NCI-H2227 (cell line): ENCODE measurements around the gene RNF166.
A peak's percentile ranks its signal among the peaks of the same experiment; 100 is the strongest.

Source experiments
- DNase-seq: peaks from one replicate; lab custom pipeline; 2025; ENCODE audit not compliant: unreplicated experiment; lab: John Stamatoyannopoulos, UW

RNF166 gene, protein sequence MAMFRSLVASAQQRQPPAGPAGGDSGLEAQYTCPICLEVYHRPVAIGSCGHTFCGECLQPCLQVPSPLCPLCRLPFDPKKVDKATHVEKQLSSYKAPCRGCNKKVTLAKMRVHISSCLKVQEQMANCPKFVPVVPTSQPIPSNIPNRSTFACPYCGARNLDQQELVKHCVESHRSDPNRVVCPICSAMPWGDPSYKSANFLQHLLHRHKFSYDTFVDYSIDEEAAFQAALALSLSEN

DNA sequence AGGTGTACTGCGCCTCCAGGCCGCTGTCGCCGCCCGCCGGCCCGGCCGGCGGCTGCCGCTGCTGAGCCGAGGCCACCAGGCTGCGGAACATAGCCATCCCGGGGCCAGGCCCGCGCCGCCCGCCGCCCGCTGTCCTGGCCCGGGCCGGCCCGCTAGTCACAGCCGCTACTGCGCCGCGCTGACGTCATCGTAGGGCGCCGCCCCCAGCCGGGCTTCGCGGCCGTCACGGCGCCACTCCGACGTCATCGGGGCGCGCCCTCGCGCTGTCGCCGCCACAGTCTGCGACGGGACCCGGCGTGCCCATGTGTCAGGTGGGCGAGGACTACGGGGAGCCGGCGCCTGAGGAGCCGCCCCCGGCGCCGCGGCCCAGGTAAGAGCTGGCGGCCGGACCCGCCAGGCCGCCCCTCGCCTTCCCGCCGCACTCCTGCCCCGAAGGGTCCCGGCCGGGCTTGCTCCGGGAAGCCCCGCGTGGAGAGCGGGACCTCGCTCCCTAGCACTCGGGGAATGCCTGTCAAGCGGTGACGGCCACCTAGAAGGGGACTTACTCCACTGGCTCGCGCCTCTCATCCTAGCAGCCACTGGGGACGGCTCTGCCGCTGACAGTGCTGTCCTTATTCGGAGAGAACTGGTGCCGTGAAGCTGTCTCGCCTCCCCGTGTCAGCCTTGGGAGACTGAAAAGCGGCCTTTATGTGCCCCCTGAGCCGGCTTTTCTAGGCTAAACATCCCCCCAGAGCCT lies at the start of gene RNF166, which contains the start of gene CTU2:
Gene RNF166 (minus strand): TSS at position 180 of the 736 bp plus-strand sequence. CDS start 83 bp downstream, at position 97.
Gene CTU2 (plus strand): TSS at position 275 of the 736 bp plus-strand sequence. CDS start 28 bp downstream, at position 303.
- DNase-seq = peak; percentile 90

DNA sequence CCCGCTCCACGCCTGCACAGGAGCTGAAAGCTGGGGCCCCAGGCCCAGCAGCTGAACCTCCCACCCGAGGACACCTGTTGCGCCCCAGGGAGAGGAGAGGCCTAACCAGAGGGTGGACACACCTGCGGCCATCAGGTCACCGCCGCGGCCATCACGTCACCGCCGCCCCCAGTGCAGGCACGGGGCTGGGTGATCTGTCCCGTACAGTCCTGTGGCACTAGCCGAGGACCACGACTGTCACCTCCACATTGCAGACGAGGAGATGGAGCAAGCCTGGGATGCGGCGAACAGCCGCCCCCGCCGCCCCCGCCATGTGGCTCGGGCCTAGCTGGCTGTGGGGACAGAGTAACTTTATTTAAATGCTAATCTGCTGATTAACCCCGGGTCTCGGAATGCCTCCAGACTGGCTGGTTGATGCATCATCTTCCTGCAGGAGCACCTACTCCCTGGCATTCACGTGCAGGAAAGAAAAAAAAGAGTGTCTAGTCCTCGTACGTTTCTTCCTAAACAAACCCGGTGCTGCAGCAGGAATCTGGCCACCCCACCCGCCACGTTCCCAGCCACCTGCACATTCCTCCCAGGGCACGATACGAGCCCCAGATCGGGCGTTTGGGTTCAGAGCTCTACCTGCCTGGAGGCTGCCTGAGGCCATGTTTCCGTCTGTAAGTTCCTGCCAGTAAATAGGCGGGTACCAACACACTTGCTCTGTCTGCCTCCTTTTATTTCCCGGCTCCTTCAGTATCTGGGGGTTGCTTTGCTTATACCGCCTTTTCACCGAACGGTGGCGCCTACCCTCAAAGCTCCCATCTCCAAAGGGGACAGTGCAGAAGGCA lies 48.9 kb upstream of the RNF166 start:
- DNase-seq = no peak

DNA sequence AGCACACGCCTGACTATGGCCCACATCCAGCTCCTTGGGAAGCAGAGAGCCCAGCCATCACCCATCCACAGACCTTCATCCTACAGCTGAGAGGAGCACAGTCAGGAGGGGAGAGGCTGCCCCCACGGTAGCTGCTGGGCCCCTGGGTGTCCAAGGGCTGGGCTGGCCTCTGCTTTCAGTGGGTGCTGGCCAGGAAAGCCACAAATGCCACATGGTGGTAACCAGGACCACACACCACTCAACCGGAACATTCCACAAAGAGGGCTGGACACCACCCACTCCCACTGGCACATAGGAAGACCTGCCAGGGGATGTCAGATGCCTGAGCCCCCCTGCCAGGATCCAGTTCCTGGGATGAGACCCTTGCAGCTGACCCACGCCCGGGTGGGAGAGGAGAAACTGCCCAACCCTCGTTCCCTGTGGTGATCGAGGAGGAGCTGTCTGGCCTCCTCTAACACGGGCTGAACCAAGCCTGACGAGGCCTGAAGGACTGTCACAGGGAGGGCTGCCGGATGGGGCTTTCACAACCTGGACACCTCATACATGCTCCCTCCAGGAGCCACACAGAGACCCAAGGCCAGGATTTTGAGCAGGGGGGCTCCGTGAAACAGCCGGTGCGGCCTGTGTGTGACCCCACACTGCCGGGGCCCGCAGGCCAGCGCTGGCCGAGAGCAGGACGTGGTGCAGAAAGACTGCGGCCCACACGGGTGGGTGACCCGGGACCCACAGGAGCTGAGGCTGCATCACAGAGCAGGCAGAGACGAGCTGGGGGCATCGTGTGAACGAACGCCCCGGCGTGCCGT lies 48.1 kb upstream of the RNF166 start:
- DNase-seq = no peak

DNA sequence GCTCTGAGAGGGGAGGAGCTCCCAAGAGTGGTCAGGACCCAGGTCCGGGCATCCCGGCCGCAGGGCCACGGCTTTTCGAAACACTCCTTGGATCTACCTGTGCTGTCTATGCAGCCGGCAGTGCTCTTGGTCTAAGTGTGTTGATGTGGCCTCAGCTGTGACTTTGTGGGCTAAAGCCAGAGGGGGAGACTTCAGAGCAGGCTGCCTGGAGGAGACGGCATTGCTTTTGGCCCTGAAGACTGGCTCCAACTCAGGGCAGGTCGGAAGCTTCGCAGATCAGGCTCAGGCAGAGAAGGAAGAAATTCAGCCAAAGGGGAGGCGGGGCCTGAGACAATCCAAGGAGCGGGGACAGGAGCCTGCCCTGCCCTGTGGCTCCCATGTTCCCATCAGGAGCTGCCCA lies 47.4 kb upstream of the RNF166 start:
- DNase-seq = no peak

DNA sequence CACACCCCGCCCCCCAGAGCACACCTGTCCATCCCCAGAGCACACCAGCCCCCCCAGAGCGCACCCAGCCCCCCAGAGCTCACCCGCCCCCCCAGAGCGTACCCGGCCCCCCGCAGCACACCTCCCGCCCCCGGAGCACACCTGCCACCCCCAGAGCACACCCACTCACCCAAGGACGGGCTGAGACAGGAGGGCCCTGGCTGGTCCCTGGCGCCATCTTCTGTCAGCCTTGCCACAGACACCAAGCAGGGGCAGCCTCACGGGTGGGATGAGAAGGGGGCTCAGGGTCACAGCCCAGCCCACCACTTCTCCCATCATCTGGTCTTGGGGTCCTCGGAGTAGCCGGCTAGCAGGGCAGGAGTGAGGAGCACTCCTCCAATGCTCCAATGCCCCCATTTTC lies 47.0 kb upstream of the RNF166 start:
- no peak for DNase-seq

DNA sequence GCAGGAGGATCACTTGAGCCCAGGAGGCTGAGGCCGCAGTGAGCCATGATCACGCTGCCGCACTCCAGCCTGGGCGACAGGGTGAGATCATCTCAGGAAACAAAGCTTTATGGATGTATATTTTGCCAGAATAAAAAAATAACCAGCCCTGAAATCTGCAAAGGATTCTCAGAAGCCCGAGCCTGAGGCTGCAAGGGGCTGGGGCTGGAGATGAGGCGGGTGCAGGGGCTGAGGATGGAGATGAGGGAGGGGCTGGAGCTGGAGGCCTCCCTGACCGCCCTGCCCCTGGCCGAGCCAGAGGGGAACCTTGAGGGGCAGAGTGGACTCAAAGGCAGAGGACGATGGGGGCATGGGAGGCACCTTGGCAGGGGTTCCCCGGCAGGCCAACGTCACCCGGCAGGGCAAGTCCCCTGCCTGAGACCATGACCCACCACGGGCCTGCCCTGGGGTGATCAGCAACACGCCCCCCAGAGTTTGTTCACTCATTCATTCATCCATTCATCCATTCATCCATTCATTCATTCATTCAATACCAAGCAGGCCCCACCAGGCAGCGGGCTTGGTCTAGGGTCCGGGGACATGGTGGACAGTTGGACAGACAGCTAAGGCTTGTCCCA lies 46.3 kb upstream of the RNF166 start:
- DNase-seq = no peak

DNA sequence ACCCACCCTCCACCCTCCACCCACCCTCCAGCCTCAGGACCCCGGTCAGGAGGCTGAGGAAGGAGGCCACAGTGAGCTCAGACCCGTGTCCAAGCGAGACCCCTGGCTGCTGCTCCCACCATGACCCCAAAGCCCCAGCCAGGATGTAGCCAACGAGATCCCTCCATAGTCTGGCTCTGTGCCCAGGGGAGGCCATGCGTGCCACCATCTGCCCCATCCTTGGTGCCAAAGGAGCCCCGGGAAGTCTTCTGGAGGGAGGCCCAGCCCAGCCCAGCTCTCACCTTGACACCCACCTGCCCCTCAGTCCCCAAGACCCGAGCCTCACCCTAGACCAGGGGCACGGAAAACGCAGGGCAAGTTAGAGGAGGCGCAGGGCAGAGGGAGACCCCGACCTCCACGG lies 44.6 kb upstream of the RNF166 start:
- DNase-seq = no peak

DNA sequence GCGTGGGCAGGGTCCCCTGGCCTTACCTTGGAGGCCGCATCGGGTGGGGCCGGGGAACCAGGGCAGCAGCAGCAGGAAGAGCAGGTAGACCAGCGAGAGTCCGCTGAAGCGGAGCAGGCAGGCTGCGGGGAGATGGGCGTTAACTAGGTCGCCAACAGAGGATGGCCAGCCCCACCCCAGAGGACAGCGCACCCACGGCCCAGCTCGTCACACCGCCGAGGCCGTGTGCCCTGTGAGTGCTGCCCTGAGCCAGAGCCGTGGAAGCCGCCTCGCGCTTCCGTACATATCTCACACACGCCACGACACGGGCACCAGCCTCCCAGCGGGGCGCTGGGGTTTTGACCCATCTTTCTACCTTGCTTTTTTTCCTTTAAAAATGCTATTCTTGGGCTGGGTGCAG lies 43.1 kb upstream of the RNF166 start:
- no peak for DNase-seq

DNA sequence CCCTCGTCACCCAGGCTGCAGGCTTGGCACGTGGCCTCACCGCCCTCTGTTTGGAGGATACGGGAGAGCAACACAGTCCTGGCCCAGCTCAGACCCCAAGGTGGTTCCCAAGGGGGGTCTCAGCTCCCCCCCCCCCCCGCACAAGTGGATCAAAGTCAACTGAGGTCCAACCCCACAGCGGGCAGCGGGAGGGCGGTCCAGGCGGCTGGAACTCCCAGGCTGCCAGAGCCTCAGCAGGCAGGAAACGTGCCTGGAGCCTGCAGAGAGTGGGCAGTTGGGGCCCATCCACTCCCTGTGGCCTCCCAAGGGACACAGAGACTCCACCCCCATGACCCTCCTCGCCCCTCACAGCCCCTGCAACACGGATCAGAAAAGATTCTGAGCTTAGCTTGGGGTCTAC lies 42.2 kb upstream of the RNF166 start:
- no peak for DNase-seq

DNA sequence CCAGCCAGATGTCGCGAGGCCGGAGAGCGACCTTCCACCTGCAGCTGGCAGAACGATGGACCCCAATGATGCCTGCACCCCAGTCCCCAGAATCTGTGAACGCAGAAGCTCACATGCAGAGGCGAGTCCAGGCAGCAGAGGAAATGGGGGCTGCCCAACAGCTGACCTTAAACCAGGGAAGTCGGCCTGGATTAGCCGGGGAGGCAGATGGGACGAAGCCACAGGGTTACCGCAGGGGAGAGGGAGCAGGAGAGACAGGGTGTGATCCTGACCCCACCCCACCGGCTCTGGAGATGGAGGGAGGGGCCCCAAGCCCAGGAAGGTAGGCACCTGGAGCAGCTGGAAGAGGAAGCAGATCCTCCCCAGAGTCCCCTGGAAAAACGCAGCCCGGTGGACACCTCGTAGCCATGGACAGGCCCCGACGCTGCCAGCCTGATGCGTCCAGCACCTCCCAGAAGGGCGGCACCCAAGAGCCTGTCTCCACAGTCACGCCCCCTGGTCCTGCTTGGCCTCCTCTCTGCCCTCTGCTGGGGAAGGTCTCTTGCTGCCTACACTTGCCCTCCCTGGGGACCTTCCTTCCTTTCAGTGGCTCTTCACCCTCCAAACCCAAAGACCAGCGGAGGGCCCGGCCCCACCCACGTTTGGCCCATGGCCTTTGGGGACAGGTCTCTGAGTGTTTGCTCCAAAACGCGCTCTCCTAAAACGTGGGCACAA lies 41.5 kb upstream of the RNF166 start:
- DNase-seq = no peak

DNA sequence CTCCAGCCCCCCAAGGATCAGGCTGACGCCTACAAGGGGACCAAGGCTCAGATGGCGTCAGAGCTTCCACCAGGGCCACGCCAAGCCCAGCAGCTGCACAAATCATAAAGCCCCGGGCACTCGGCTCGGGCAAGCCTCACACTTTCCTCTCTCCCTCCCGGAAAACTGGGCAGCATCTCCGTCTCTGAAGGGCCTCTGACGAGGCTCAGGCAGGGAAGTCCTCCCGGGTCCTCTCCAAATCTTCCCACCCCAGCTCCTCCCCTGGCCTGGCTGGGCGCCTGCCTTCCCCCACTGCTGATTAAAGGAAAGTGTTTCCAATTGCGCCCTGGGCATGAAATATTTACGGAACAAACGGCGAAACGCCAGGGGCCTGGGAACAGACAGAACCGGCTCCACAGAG lies 40.3 kb upstream of the RNF166 start:
- no peak for DNase-seq

DNA sequence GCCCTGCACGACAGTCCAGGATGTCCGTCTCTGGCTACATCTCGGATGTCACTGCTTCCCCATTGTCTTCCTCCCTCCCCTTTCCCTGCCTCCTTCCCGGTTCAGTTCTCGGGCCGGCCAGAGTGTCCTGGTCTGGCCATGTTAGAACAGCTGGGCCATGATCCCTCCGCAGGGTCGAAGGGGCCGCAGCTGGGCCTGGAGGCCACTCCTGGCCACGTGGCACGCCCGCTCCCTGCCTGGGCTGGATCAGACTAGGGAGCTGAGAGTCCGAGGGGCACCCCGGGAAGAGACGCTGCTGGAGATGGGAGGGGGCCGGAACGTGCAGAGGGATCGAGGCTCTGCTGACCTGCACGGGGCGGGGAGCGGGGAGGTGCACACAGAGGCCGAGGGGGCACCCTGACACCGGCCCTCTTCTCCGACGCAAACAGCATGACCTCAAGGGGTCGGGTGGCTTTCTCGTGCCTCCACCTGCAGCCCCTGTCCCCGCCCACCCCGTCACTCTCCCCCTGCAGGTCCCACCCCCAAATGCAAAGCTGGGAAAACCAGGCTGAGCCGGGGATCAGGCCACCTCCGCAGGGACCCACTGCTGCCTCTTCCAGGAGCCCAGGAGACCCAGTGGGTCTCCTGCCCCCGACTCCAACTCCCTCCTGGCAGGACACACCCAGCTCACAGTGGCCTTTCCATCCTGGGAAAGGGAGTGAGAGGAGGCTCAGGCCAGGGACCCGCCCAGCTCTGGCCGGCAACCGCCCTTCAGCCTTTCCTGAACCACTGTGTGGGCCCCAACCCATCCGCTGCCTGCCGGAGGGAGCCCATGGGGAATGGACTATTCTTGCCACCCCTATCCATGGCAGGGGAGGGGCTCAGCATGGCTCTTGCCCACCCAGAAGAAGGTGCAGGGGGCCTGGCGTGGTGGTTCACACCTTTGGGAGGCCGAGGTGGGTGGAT lies 38.6 kb upstream of the RNF166 start:
- DNase-seq = no peak

DNA sequence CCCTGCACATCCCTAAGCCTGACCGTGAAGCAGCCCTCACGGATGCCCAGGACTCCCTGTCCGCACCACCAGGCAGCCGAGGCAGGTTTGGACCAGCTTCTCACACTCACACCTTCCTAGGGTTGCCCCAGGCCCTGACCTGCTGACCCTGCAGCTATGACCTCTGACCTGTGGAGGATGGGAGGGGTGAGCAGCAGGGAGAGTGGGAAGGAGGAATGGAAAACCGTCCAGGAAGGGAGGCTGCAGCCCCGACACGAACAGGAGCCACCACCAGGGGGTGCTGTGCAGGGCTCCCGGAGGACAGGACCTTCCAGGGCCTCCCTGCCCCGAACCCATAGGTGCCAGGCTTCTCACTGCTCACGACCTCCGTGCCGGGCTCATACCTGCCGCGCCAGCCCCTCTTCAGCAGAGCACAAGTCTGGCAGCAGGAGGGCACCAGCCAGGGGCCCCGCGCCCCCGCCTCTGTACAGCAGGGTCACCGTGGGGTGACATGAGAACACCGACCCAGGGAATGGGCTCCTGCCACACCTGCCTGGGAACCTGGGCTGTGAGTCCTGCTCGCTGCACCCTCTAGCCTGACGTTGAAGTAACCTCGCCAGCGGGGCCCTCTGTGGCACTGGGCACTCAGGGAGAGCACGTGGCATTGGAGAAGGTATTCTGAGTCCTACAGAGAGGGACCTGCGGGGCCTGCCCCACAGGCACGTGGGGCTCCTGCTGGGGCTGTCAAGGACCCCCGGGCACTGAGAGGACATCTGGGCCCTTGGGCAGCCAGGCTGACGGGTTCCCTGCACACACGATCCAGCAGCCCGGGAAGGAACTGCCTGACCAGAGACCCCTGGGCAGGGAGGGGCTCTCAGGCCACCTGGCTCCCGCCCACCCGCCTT lies 37.7 kb upstream of the RNF166 start:
- peak; percentile 54 for DNase-seq

DNA sequence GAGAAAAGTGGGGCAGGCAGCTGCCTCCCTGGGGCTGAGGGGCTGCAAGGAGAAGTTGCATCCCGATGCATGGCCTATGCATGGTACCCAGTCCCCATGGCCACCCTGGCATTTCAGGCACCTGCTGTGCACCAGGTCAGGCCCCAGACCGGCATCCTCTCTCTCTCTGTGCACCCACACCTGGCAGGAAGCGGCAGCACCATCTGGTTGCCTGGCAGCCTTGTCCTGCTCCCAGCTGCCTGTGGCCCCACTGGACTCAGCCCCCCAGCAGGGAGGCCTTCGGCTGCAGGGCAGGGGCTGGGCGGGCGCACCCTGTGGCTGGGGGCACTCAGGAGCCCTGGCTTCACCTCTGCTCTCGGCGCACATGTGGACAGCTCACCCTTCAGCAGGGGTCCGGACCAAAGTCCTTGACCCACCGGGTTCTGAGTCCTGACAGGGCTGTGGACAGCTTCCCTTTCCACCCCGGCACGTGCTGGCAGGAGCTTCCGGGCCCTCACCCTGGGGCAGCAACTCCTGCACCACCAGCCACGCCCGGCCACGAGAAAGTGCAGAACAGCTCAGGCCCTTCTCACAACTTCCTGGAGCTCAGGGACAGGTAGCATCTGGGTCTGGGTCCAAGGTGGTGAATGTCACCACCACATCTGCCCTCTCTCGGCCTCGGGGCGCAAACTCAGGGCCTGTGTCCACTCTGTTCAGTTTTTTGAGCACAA lies 36.8 kb upstream of the RNF166 start:
- no peak for DNase-seq

DNA sequence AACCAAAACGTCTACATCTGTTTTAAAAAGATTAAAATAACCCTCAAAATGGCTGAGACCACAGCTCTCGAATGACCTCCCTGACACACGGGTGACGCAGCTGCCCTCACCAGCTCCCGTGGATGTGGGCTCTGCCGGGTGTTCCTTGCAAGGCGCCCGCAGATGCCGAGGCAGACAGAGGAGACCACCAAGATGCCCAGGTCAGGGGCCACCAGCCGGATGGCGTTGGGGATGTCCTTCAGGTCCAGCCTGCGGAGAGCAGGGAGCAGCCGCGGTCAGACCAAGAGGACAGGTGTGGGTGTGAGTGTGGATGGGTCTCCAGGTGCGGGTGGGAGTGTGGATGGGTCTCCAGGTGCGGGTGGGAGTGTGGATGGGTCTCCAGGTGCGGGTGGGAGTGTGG lies 35.2 kb upstream of the RNF166 start:
- DNase-seq = no peak

DNA sequence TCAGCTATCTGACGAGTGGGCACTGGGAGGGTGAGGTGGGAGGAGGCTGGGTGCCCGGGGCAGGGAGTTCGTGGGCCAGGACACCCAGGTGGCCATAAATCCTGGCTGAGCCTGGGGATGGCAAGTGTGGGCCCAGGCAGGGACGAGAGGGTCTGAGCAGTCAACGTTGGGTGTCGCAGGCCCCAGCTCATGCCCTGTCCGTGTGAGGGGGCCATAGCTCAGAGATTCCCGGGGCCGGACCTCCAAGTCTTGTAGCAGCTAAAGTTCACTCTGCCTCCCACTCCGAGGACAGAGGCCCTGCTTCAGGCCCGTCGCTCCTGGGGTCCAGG lies 34.5 kb upstream of the RNF166 start:
- DNase-seq = no peak

DNA sequence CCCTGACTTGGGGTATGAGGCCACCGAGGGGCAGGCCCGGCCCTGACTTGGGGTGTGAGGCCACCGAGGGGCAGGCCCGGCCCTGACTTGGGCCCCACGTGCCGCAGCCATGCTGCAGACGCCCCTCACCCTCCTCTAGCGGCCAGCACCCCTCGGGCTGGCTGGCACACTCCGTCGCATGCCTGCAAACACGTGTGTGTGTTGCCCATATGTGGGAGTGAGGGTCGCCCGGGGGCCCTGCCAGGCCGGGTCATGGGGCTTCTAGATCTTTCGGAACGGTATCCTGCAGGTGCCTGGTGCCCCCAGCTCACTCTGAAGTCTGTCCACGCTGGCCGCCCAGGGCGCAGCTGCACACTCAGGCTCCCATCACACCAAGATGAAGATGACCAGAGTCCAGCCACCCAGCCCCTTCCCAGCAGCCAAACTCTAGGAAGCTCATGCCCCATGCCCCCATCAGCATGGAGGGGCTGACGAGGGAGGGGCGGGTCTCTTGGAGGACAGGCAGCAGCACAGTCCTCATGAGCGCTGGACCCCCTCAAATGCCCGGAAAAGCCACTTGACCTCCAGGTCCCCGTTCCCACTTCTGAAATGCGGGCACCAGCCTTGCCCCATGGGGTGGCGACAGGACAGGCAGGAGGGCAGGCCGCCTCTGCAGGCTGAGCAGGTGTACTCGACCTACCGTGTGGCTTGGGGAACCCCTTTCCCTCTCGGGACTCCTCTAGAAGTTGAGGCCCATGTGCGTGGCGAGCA lies 33.9 kb upstream of the RNF166 start:
- no peak for DNase-seq
